ENCODE results near the gene IL22RA1. TPM values are rescaled to one million over a fixed set of nuclear protein-coding genes. Genes with fewer than 3 reads are reported as not detected.

The IL22RA1 gene
- total and polyA plus RNA-seq, 8 donors: 62.5 to 164 (median 95.3) TPM

- Histone ChIP-seq H3K4me3 (peak overlapping the region in 2 of 4 donors; percentile 12 to 74), H3K27ac (peak overlapping the region; percentile 75 to 87 (median 82)), H3K27me3 (no peaks in the 10 kb centered on the region), H3K36me3 (peaks cover 0 to 24% (median 0%) of the 10 kb centered on the region in 3 donors), H3K9me3 (no peaks in the 10 kb centered on the region), H3K4me1 (peaks cover 13 to 37% (median 20%) of the 10 kb centered on the region in 3 donors)
- WGBS, 2 donors: 27 to 34% methylated on average over 13 of the region's 13 CpGs
- intact Hi-C loops (cut with DNase I): no loop called here
- FAIRE-seq: no peak
- ATAC-seq: no peak
- TF ChIP-seq CTCF (IDR thresholded peaks at IDR 0.05): no peak
- no peak for DNase-seq
Measured at GRCh38 chr1:24138476-24139221, 4.3 kb downstream of the IL22RA1 start.

GRCh38 chr1:24136956-24137539, 5.9 kb downstream of the IL22RA1 start:
- no peaks in the 10 kb centered on the region for H3K27me3 ChIP-seq
- intact Hi-C loops (cut with DNase I): no loop called here
- DNase-seq (peak in 2 of 6 donors; percentile 45 to 57), ATAC-seq (peak; percentile 9 to 27 (median 22)), FAIRE-seq (no peak)
- H3K27ac ChIP-seq: peak overlapping the region; percentile 19 to 86 (median 26)
- no peak for TF ChIP-seq CTCF (IDR thresholded peaks at IDR 0.05)
- peaks cover 18 to 41% (median 23%) of the 10 kb centered on the region in 3 donors for H3K4me1 ChIP-seq
- peak overlapping the region in 2 of 4 donors; percentile 12 to 74 for H3K4me3 ChIP-seq
- peaks cover 0 to 28% (median 0%) of the 10 kb centered on the region in 3 donors for H3K36me3 ChIP-seq
- 26 to 36% methylated on average over 15 of the region's 15 CpGs for WGBS, 2 donors
- no peaks in the 10 kb centered on the region for H3K9me3 ChIP-seq

DNA sequence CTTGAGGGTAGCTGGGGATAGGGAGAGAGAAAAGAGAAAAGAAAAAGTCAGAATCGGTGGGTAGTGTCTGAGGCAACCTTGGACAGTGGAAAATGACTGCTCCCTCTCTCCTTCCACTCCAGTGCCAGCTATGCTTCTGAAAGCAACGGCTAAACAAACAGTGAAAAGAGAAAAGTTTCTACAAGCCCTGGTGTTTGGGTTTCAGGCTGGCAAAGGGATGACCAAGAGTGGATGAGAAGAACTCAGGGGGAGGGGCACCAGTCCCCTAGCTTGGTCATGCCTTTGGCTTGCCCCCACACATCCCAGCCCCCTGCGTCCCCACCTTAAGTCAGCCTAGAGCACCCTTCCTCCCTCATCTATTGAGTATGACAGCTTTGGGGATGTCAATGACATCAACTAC, 8.6 kb downstream of the IL22RA1 start:
- peak in 1 of 6 donors; percentile 15 for DNase-seq
- no peak for TF ChIP-seq CTCF (IDR thresholded peaks at IDR 0.05)
- no peaks in the 10 kb centered on the region for H3K9me3 ChIP-seq
- H3K36me3 ChIP-seq: peaks cover 0 to 38% (median 0%) of the 10 kb centered on the region in 3 donors
- peaks cover 28 to 52% (median 35%) of the 10 kb centered on the region in 3 donors for H3K4me1 ChIP-seq
- WGBS, 2 donors: 53 to 60% methylated on average over 3 of the region's 3 CpGs
- H3K27me3 ChIP-seq: no peaks in the 10 kb centered on the region
- peak overlapping the region in 1 of 4 donors; percentile 4 for H3K4me3 ChIP-seq
- intact Hi-C loops (cut with DNase I): no loop called here
- ATAC-seq: peak in 2 of 4 donors; percentile 5 to 8
- peak overlapping the region in 1 of 4 donors; percentile 13 for H3K27ac ChIP-seq
- no peak for FAIRE-seq

DNA sequence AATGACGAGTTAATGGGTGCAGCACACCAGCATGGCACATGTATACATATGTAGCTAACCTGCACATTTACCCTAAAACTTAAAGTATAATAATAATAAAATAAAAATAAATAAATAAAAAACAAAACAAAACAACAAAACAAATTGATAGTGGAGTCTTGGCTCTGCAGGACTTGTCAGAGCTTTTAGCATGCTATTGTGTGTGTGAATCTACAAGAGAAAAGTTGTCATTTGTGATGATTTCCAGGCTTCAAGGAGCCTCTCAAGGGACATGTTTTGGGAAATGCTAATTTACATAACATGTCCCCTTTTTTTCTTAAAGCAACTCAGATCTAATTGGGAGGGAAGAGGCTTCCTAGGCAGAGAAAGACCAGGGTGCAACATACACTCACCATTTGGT, 9.1 kb downstream of the IL22RA1 start:
- Histone ChIP-seq H3K9me3 (no peaks in the 10 kb centered on the region), H3K27me3 (no peaks in the 10 kb centered on the region), H3K36me3 (peaks cover 0 to 38% (median 0%) of the 10 kb centered on the region in 3 donors), H3K4me3 (peak overlapping the region in 1 of 4 donors; percentile 4), H3K4me1 (peaks cover 33 to 57% (median 41%) of the 10 kb centered on the region in 3 donors), H3K27ac (peak overlapping the region in 1 of 4 donors; percentile 13)
- ATAC-seq (no peak), DNase-seq (no peak), FAIRE-seq (no peak)
- intact Hi-C loops (cut with DNase I): no loop called here
- WGBS, 2 donors: 66 to 77% methylated on average over 1 of the region's 1 CpG
- no peak for TF ChIP-seq CTCF (IDR thresholded peaks at IDR 0.05)
